Lower leg skin (tissue), 4 donors: ENCODE measurements around the gene BNC2. TPM values are rescaled to one million over a fixed set of nuclear protein-coding genes. Genes with fewer than 3 reads are reported as not detected.

Source experiments
- DNase-seq, 2 donors: peaks; one replicate each; pipeline ENCODE4 v3.0.0-alpha.2; 2019; ENCODE audit warnings: low spot score in 2 of 2
- H3K4me3 ChIP-seq: fragments of 200-600 bp; sonication (generic); 2 replicates; pipeline ENCODE4 v1.5.1; 2017; ENCODE audit warnings: mild to moderate bottlenecking, low read depth; ENCODE audit not compliant: poor library complexity, severe bottlenecking
- CTCF ChIP-seq, 3 donors: fragments of 450-650 bp; IDR thresholded peaks; one replicate each; pipeline ENCODE4 v1.5.1; 2016; ENCODE audit warnings: antibody characterized with exemption in 3 of 3, mild to moderate bottlenecking in 3 of 3, moderate library complexity in 2 of 3
- POLR2A ChIP-seq, 2 donors: fragments of 450-650 bp; IDR thresholded peaks; one replicate each; pipeline ENCODE4 v1.6.1; 2016 to 2017; ENCODE audit warnings: antibody characterized with exemption in 2 of 2, mild to moderate bottlenecking in 1 of 2, moderate library complexity in 1 of 2
- WGBS, 2 donors: methylation state at CpG; one replicate each; pipeline ENCODE4 v1.1.5; 2018; 5-methylcytosine and 5-hydroxymethylcytosine counted together
- intact Hi-C: fragments of 100-400 bp; cut with DNase I; formaldehyde crosslinking; loops from one replicate; pipeline ENCODE4 v1.15.0; 2023; ENCODE audit warnings: low total_unique reads
- total RNA-seq, 4 donors: library from RNA; depleted of rRNA; stranded (reverse); fragments of >200 nt; gene quantifications; one replicate each; pipeline ENCODE4 v1.1.0, GENCODE V29; 2016

The BNC2 gene
- total RNA-seq, 4 donors from 2014 or later, result 1.7 to 8.5 (median 3.7) TPM

DNA sequence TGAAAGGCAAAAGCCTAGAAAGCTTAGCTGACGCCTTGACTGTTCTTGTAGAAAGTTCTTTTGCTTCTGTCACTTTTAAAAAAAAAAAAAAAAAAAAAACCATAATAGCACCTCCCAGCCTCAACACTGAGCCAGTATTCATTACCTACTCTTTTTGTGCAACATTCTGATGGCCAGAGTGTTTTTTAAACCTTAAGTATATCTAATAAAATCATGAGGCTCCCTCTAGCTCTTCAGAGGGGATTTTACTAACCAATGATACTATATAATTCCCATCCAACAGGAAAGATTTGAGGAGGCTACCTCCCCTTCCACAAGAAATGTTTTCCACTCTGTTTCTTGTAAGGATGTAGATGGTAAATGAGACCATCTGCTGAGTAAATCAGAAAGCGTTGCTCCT, 3.9 kb downstream of the BNC2 start:
- DNase-seq, result no peak
- TF ChIP-seq CTCF (IDR thresholded peaks at IDR 0.05) (no peak), POLR2A (IDR thresholded peaks at IDR 0.05) (no peak)
- no peak overlapping the region for H3K4me3 ChIP-seq
- intact Hi-C loops, result no loop called here
- 66 to 69% methylated on average over 2 of the region's 2 CpGs for WGBS, 2 donors

DNA sequence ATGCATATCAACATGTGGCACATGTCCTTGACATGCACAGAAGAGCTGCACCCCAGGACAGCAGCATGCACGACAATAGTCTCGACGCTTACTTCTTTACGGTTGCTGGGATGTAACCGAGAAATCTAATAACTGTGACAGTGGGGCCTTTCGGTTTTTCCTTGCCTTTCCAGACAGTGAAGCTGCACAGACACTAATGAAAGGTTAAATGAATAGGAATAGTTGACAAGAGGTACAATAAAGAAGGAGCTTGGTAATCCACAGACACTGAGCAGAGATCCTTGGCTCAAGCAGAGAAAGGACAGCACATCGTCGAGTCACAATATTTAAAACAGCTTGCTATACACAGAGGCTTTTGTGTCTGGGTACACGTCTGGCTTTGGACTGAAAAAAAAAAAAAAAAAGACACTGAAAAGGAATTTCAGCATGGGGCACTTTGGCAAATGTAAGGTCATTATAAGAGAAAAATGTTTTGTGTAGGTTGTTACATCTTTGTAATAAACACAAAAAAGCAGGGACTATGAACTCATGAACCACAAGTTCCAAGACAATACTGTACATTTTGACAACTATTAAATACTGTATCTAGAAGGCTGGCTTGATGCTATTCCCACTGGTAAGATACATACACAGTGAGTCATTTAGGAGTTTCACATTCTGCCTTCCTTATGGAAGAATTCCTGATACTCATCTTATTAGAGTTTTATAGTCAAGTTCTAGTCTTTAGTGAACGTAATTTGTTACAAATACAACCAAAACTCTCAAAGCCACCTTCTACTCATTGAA, 5.6 kb downstream of the BNC2 start:
- no peak overlapping the region for H3K4me3 ChIP-seq
- DNase-seq, result no peak
- intact Hi-C loops, result no loop called here
- 76% methylated on average over 10 of the region's 10 CpGs for WGBS, 2 donors
- no peak for TF ChIP-seq POLR2A (IDR thresholded peaks at IDR 0.05)
- no peak for TF ChIP-seq CTCF (IDR thresholded peaks at IDR 0.05)

- no peak overlapping the region for H3K4me3 ChIP-seq
- 67 to 69% methylated on average over 3 of the region's 3 CpGs for WGBS, 2 donors
- intact Hi-C loops, result no loop called here
- no peak for DNase-seq
- TF ChIP-seq CTCF (IDR thresholded peaks at IDR 0.05) (no peak), POLR2A (IDR thresholded peaks at IDR 0.05) (no peak)
These were observed 22.3 kb downstream of the BNC2 start for GRCh38 chr9:16848179-16848578.

DNA sequence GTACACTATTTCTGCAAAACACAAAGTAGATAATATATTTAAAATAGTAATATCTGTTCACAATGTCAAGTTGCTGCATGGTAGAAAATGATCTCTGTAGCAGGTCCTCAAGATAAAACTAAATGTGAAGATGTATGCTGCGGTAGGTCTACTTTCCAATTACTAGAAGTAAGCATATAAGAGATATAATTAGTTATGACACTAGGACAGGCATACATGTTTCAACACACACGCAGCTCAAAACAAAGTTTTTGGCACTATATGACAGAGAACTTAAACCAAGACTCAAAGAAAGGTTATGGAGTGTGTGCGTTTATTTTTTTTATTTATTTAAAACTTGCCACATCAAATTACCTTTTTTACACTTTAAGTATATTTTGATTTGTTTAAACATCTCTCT, 23.5 kb downstream of the BNC2 start:
- no peak for DNase-seq
- H3K4me3 ChIP-seq, result no peak overlapping the region
- 40 to 44% methylated on average over 3 of the region's 3 CpGs for WGBS, 2 donors
- no peak for TF ChIP-seq POLR2A (IDR thresholded peaks at IDR 0.05)
- TF ChIP-seq CTCF (IDR thresholded peaks at IDR 0.05), result no peak
- intact Hi-C loops, result no loop called here

DNA sequence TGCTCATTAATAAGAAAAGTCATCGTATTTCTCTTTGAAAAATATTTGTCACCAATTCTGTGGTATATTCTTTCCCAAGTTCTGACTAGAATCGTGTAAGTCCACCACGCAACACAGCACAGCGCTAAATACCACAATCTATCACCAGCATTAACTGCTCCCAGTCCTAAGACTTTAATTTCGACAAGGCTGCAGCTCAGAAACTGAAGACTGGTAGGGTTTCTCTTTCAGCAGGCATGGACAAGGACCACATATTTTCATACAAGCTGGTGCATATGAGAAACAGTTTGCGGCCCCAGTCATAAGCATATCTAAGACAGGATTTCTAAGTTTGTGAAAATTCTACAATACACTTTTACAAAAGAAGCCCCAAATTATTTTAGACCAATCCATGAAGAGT, 24.1 kb downstream of the BNC2 start:
- no peak overlapping the region for H3K4me3 ChIP-seq
- WGBS, 2 donors, result 60 to 64% methylated on average over 6 of the region's 6 CpGs
- no peak for DNase-seq
- no peak for TF ChIP-seq POLR2A (IDR thresholded peaks at IDR 0.05)
- TF ChIP-seq CTCF (IDR thresholded peaks at IDR 0.05), result no peak
- intact Hi-C loops, result no loop called here

DNA sequence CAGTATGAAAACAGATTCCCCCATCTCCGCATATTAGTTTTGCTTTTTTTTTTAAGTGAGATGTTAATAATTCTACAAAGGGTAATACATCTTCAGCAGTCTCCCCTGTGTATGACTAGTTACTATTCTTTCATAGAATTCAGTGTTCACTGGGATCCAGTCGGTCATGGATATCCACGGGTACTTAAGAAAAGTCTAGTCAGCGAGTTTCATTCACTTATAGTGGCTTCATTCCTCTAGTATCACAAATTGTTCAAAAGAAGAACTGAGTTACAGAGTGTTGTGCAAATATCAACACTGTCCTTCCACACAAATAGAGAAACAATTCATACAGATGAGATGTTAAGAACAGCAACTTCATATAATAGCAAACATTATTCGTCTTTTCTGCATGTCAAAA, 35.7 kb downstream of the BNC2 start:
- WGBS, 2 donors, result 88 to 91% methylated on average over 5 of the region's 5 CpGs
- intact Hi-C loops, result no loop called here
- H3K4me3 ChIP-seq, result no peak overlapping the region
- TF ChIP-seq CTCF (IDR thresholded peaks at IDR 0.05), result no peak
- no peak for TF ChIP-seq POLR2A (IDR thresholded peaks at IDR 0.05)
- no peak for DNase-seq
